Osteoblast (primary cell): ENCODE results near the gene ADAMTSL1. TPM values are rescaled to one million over a fixed set of nuclear protein-coding genes. Genes with fewer than 3 reads are reported as not detected.

Source experiments
- DNase-seq: peaks from one replicate; pipeline ENCODE4 v3.0.0; 2011; ENCODE audit warnings: low spot score, mixed read lengths; ENCODE audit not compliant: insufficient read length; ENCODE audit errors: missing footprints
- H2AFZ ChIP-seq: 2 replicates; pipeline ENCODE4 v1.6.0; 2011; ENCODE audit warnings: mild to moderate bottlenecking, low read length
- H3K27ac ChIP-seq: 2 replicates; pipeline ENCODE4 v1.5.1; 2011; ENCODE audit warnings: mild to moderate bottlenecking, low read depth, low read length, moderate library complexity
- H3K27me3 ChIP-seq: 2 replicates; pipeline ENCODE4 v1.6.0; 2012; ENCODE audit warnings: mild to moderate bottlenecking, control low read depth, inconsistent platforms, low read length, moderate library complexity; ENCODE audit not compliant: insufficient read depth
- H3K36me3 ChIP-seq: 2 replicates; pipeline ENCODE4 v1.5.1; 2011; ENCODE audit warnings: mild to moderate bottlenecking, low read length, control low read depth, moderate library complexity; ENCODE audit not compliant: insufficient read depth
- H3K4me1 ChIP-seq: 2 replicates; pipeline ENCODE4 v1.5.1; 2011; ENCODE audit warnings: mild to moderate bottlenecking, low read length, control low read depth, moderate library complexity; ENCODE audit not compliant: insufficient read depth
- H3K4me2 ChIP-seq: 2 replicates; pipeline ENCODE4 v1.6.0; 2011; ENCODE audit warnings: mild to moderate bottlenecking, low read length; ENCODE audit not compliant: insufficient read depth
- H3K4me3 ChIP-seq: fragments of 200-600 bp; sonication (generic); 3 replicates; pipeline ENCODE4 v1.5.1; 2012; ENCODE audit warnings: mild to moderate bottlenecking, low read length, inconsistent platforms; ENCODE audit not compliant: insufficient read depth
- H3K79me2 ChIP-seq: 2 replicates; pipeline ENCODE4 v1.6.0; 2012; ENCODE audit warnings: mild to moderate bottlenecking, low read length, control low read depth, inconsistent platforms; ENCODE audit not compliant: insufficient read depth
- H3K9me3 ChIP-seq: 2 replicates; pipeline ENCODE4 v1.5.1; 2011; ENCODE audit warnings: low read depth, low read length, control low read depth
- H4K20me1 ChIP-seq: 2 replicates; pipeline ENCODE4 v1.6.0; 2012; ENCODE audit warnings: mild to moderate bottlenecking, low read length, control low read depth; ENCODE audit not compliant: insufficient read depth
- total RNA-seq: library from RNA; depleted of rRNA; stranded (reverse); fragments of >200 nt; gene quantifications from 2 replicates; pipeline ENCODE4 v1.2.3, GENCODE V29; 2012
- TF ChIP-seq, protein P1 (sequence below): IDR thresholded peaks from 2 replicates; pipeline ENCODE4 v1.5.1; 2011; ENCODE audit warnings: mild to moderate bottlenecking, low read depth, low read length, moderate library complexity; ENCODE audit errors: extremely low read depth

The ADAMTSL1 gene
- total RNA-seq, 1 donor = 54.3 TPM

GRCh38 chr9:18539203-18539693 lies 65.3 kb downstream of the ADAMTSL1 start:
- H4K20me1 ChIP-seq = no peaks in the 10 kb centered on the region
- peaks cover 52% of the 10 kb centered on the region for H3K36me3 ChIP-seq
- no peak for DNase-seq
- H3K27ac ChIP-seq = no peak overlapping the region
- peaks cover 29% of the 10 kb centered on the region for H3K4me1 ChIP-seq
- H3K27me3 ChIP-seq = no peaks in the 10 kb centered on the region
- H3K79me2 ChIP-seq = peaks cover 36% of the 10 kb centered on the region
- no peak overlapping the region for H3K4me2 ChIP-seq
- H2AFZ ChIP-seq = no peak overlapping the region
- no peak overlapping the region for H3K4me3 ChIP-seq
- TF ChIP-seq, protein P1, sequence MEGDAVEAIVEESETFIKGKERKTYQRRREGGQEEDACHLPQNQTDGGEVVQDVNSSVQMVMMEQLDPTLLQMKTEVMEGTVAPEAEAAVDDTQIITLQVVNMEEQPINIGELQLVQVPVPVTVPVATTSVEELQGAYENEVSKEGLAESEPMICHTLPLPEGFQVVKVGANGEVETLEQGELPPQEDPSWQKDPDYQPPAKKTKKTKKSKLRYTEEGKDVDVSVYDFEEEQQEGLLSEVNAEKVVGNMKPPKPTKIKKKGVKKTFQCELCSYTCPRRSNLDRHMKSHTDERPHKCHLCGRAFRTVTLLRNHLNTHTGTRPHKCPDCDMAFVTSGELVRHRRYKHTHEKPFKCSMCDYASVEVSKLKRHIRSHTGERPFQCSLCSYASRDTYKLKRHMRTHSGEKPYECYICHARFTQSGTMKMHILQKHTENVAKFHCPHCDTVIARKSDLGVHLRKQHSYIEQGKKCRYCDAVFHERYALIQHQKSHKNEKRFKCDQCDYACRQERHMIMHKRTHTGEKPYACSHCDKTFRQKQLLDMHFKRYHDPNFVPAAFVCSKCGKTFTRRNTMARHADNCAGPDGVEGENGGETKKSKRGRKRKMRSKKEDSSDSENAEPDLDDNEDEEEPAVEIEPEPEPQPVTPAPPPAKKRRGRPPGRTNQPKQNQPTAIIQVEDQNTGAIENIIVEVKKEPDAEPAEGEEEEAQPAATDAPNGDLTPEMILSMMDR = no peak
- H3K9me3 ChIP-seq = peaks cover 8% of the 10 kb centered on the region

- Histone ChIP-seq H3K4me1 (peaks cover 52% of the 10 kb centered on the region), H3K36me3 (peaks cover 21% of the 10 kb centered on the region), H3K79me2 (peaks cover 31% of the 10 kb centered on the region), H3K4me2 (peak overlapping the region; percentile 54), H3K9me3 (no peaks in the 10 kb centered on the region), H3K27ac (peak overlapping the region; percentile 97), H2AFZ (no peak overlapping the region), H3K27me3 (no peaks in the 10 kb centered on the region), H4K20me1 (no peaks in the 10 kb centered on the region), H3K4me3 (no peak overlapping the region)
- peak; percentile 36 for DNase-seq
- TF ChIP-seq, protein P1 = no peak
Observed at GRCh38 chr9:18542837-18543405, 69.0 kb downstream of the ADAMTSL1 start.

DNA sequence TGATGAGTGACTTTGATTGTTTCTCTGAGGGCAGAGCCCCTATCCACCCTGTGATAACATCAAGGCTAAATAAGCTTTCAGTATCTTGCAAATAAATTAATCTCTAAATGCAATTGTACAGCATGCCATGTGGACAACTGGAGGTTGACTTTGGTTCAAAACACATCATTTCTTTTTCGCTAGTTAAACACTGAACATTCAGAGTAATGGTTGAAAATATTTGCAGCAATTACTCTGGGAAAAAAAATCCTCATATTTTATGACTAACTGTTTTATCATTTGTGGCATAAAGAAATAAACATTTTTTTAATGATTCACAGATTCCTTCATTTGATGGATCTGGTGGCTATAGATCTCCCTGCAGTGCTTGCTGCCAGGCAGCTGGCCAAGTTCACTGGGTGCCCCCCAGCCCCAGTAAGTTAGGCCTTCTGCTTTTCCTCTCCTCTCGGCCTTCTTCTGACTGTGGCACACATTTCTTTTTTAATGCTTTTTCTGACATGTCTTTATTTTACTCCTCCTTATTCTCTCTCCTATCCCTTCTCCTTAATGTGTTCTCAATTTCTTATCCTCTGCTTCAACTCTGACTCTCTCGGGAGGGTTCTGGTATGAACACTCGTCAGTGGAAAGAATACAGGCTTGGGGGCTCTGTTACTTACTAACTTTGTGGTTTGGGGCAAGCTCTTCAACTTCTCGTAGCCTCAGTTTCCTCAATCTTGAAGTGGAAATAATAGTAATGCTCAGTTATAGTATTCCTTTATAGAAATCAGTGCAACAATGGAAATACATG lies 69.6 kb downstream of the ADAMTSL1 start:
- peak overlapping the region; percentile 97 for H3K27ac ChIP-seq
- no peaks in the 10 kb centered on the region for H3K27me3 ChIP-seq
- peak overlapping the region; percentile 54 for H3K4me2 ChIP-seq
- no peaks in the 10 kb centered on the region for H3K9me3 ChIP-seq
- TF ChIP-seq, protein P1 = no peak
- H4K20me1 ChIP-seq = no peaks in the 10 kb centered on the region
- H3K36me3 ChIP-seq = peaks cover 14% of the 10 kb centered on the region
- no peak overlapping the region for H3K4me3 ChIP-seq
- peak; percentile 42 for DNase-seq
- H3K79me2 ChIP-seq = peaks cover 30% of the 10 kb centered on the region
- no peak overlapping the region for H2AFZ ChIP-seq
- peaks cover 55% of the 10 kb centered on the region for H3K4me1 ChIP-seq

- H3K4me2 ChIP-seq = no peak overlapping the region
- H4K20me1 ChIP-seq = no peaks in the 10 kb centered on the region
Observed at GRCh38 chr9:18544456-18544855, 70.5 kb downstream of the ADAMTSL1 start.

More at GRCh38 chr9:18544456-18544855, 70.5 kb downstream of the ADAMTSL1 start:
- Histone ChIP-seq H3K4me3 (no peak overlapping the region), H3K9me3 (no peaks in the 10 kb centered on the region), H3K4me1 (peaks cover 55% of the 10 kb centered on the region), H3K36me3 (peaks cover 9% of the 10 kb centered on the region), H3K79me2 (peaks cover 29% of the 10 kb centered on the region), H3K27me3 (no peaks in the 10 kb centered on the region), H3K27ac (peak overlapping the region; percentile 97), H2AFZ (no peak overlapping the region)
- TF ChIP-seq, protein P1 = no peak
- DNase-seq = no peak
